DMS79 treated with DMSO at 0.1 percent for 48 hours (cell line): ENCODE data around the gene TACC3.

Experiments
- DNase-seq: peaks from one replicate; lab custom pipeline; 2025; lab: John Stamatoyannopoulos, UW

TACC3 gene

GRCh38 chr4:1793940-1794808 lies 72.9 kb downstream of the TACC3 start:
- DNase-seq = no peak
